ENCODE measurements around the gene ZFPM1.

GRCh38 chr16:88471575-88471974 lies 18.5 kb downstream of the ZFPM1 start:
- TF ChIP-seq POLR2A (IDR thresholded peaks at IDR 0.05) = no peak
- no peak for TF ChIP-seq CTCF (IDR thresholded peaks at IDR 0.05)

Data from prostate gland (tissue), 2 donors.